Naive thymus-derived CD8-positive, alpha-beta T cell (primary cell): Measurements from ENCODE around the gene SEMA5B. TPM values are rescaled to one million over a fixed set of nuclear protein-coding genes. Genes with fewer than 3 reads are reported as not detected.

ENCODE experiments used
- ATAC-seq, 2 donors: fragments of 150-1000 bp; cut with Tn5 transposase in 1 of 2; sonication (Bioruptor Pico), chemical (Tn5 transposase) in 1 of 2; 1 replicate in 1 of 2; 2 replicates in 1 of 2; pipeline ENCODE4 v1.10.0; 2021; ENCODE audit warnings: mild to moderate bottlenecking in 2 of 2, moderate library complexity in 2 of 2
- POLR2A ChIA-PET: fragments of 350-600 bp; sonication (Branson Sonifier 250); formaldehyde crosslinking; loops from one replicate; lab custom pipeline; 2021; ENCODE audit warnings: antibody characterized with exemption; lab: Charles Lee
- DNase-seq, 10 donors: peaks; one replicate each; pipeline versions ENCODE4 v3.0.0 to v3.0.0-alpha.2; 2020 to 2022
- H3K27ac Mint-ChIP-seq, 10 donors: one replicate each; pipeline ENCODE4 v1.8.0; 2020 to 2022; ENCODE audit warnings: mild to moderate bottlenecking in 10 of 10, mixed read lengths in 10 of 10, moderate library complexity in 4 of 10, inconsistent platforms in 1 of 10
- H3K27me3 Mint-ChIP-seq, 5 donors: one replicate each; pipeline ENCODE4 v1.8.0; 2021 to 2022; ENCODE audit warnings: mixed read lengths in 5 of 5
- H3K36me3 Mint-ChIP-seq, 3 donors: one replicate each; pipeline ENCODE4 v1.8.0; 2020 to 2022; ENCODE audit warnings: mixed read lengths in 3 of 3, mild to moderate bottlenecking in 2 of 3, inconsistent platforms in 1 of 3
- H3K4me1 Mint-ChIP-seq, 4 donors: one replicate each; pipeline ENCODE4 v1.8.0; 2021 to 2022; ENCODE audit warnings: mixed read lengths in 4 of 4
- H3K4me3 Mint-ChIP-seq, 10 donors: one replicate each; pipeline ENCODE4 v1.8.0; 2020 to 2022; ENCODE audit warnings: mild to moderate bottlenecking in 10 of 10, mixed read lengths in 10 of 10, moderate library complexity in 6 of 10, inconsistent platforms in 1 of 10
- H3K9me3 Mint-ChIP-seq, 9 donors: one replicate each; pipeline ENCODE4 v1.8.0; 2020 to 2022; ENCODE audit warnings: mixed read lengths in 9 of 9, mild to moderate bottlenecking in 3 of 9, inconsistent platforms in 1 of 9, moderate library complexity in 1 of 9
- polyA plus RNA-seq, 3 donors: library from polyadenylated mRNA; unstranded; fragments of 300-500 nt; fragmentation: Illumina TruSeq; gene quantifications; one replicate each; pipeline ENCODE4 v1.2.3, GENCODE V29; 2021
- total RNA-seq, 8 experiments: library from RNA in 2 of 8; stranded (reverse) in 2 of 8; gene quantifications; one replicate each; pipeline ENCODE4 v1.2.3 and lab custom pipeline; 2021 to 2026

The SEMA5B gene
- total and polyA plus RNA-seq, 5 experiments from 2014 or later, result 0.16 to 0.47 TPM; not detected in 3

DNA sequence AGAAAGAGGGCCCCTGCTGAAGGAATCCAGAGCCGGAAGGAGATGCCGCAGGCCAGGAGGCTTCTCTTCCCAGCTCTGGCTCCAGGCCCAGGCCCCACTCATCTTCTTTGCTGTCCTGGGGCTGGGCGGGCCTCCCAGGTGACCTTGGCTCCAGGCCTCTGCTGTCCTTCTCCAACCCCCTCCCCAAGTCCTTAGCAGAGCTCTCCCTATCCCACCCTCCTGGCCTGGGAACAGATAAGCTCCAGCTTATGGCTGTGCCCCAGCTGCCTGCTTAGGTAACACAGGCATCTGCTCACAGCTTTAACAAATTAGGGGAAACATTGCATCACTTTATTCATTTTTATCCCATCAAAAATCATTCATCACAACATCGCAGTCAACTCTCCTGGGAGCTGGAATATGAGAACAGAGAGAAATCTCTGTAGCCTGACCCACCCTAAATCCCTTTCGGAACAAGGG lies 86.9 kb downstream of the SEMA5B start:
- POLR2A ChIA-PET, result no interaction called here

DNA sequence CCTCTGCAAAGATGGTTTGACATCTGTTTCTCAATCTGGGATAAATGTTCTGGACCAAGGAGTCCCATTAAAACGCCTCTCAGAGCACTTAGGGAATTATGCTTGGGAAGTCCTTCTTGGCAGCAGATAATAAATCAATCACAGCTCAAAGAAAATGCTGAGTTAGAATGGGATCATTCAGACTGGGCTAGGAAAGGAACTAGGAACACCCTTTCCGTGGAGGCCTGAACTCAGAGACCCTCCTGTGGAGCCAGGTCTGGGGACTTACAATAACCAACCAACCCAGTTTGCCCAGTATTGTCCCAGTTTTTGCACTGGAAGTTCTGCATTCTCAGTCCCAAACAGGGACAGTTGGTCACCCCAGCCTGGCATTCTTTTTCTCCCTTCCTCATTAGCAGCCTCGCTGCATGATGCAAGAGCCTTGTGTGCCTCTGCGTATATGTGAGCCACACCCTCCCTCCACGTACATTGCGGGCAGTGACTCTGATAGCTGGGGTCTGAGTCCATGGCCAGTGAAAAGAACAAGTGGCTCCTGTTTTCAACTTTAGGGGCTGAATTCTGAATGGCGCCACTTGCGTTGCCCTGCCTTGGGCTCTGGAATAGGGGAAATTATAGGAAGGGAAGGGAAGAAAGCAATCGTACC lies 88.7 kb downstream of the SEMA5B start:
- Mint-ChIP-seq H3K36me3 (no peaks in the 10 kb centered on the region), H3K27me3 (peaks cover 1 to 12% (median 5%) of the 10 kb centered on the region in 5 donors), H3K9me3 (no peaks in the 10 kb centered on the region), H3K4me1 (peaks cover 5 to 22% (median 15%) of the 10 kb centered on the region in 4 donors), H3K4me3 (no peak overlapping the region), H3K27ac (no peak overlapping the region)
- POLR2A ChIA-PET, result no interaction called here
- DNase-seq (no peak), ATAC-seq (no peak)

More for the DNA sequence above, 86.9 kb downstream of the SEMA5B start:
- no peak overlapping the region for H3K27ac Mint-ChIP-seq
- peak overlapping the region in 1 of 10 donors; percentile 20 for H3K4me3 Mint-ChIP-seq
- H3K27me3 Mint-ChIP-seq, result peaks cover 1 to 12% (median 6%) of the 10 kb centered on the region in 5 donors
- no peak for DNase-seq
- no peaks in the 10 kb centered on the region for H3K9me3 Mint-ChIP-seq
- H3K4me1 Mint-ChIP-seq, result peaks cover 6 to 25% (median 15%) of the 10 kb centered on the region in 4 donors
- no peak for ATAC-seq
- H3K36me3 Mint-ChIP-seq, result no peaks in the 10 kb centered on the region

DNA sequence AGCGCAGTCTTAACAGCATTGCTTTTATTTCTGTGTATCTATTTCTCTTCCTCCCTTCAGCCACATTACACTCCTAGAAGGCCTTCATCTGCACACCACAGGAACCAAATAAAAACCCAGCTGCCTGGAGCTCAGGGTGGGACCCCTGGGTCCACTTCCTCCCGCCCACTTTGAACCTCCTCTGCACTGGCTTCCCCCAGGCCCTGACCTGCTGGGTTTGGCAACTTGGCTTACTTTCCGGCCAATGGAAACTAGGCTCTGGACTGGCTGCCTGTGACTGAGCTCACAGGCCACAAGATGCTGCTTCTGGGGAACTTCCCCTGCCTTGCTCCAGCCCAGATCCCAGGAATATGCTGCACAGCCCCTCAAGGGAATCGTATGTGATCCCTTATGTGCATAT lies 89.8 kb downstream of the SEMA5B start:
- POLR2A ChIA-PET, result no interaction called here
- H3K9me3 Mint-ChIP-seq, result no peaks in the 10 kb centered on the region
- DNase-seq (no peak), ATAC-seq (no peak)
- H3K27ac Mint-ChIP-seq, result peak overlapping the region in 1 of 10 donors; percentile 15
- H3K36me3 Mint-ChIP-seq, result no peaks in the 10 kb centered on the region
- H3K4me3 Mint-ChIP-seq, result no peak overlapping the region
- peaks cover 0 to 12% (median 4%) of the 10 kb centered on the region in 5 donors for H3K27me3 Mint-ChIP-seq
- H3K4me1 Mint-ChIP-seq, result peaks cover 7 to 19% (median 15%) of the 10 kb centered on the region in 4 donors

DNA sequence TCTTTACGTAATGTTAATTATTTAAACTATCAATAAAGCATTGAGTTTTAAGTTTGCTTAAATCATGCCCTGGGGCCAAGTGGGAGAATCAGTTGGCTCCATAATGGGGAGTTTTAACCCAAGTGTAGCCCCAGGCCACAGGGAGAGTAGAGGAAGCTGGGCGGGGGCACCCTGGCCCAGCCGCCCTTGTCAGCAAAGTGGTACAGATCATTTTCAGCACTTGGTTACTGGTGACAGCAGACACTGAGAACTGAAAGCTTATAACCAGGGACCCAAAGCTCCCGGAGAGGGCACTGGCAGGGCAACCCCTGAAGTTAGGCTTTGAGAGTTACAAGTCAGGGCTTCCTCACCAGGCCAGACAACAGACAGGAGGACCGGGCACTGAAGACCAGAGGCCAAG lies 90.6 kb downstream of the SEMA5B start:
- POLR2A ChIA-PET, result no interaction called here
- Mint-ChIP-seq H3K9me3 (no peaks in the 10 kb centered on the region), H3K36me3 (no peaks in the 10 kb centered on the region), H3K4me3 (no peak overlapping the region), H3K4me1 (peaks cover 7 to 18% (median 15%) of the 10 kb centered on the region in 4 donors), H3K27ac (no peak overlapping the region), H3K27me3 (peaks cover 0 to 12% (median 4%) of the 10 kb centered on the region in 5 donors)
- no peak for DNase-seq
- ATAC-seq, result no peak

DNA sequence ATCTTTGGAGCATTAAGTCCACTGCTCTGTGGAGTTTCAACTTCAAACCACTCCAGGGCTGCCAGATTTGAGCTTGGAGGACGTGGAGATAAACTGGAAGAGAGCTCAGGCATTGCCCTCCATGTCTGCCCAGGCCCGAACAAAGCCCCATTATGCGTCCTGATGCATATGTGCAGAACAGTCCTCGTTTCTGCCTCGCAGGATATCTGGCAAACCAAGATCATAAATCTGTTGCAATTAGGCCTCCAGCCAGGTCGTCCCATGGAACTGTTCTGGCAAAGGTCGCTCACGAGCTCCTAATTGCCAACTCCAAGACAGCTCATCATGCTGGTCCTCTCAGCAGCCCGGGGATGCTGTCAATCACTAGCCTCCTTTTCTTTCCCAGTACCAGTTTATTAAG lies 91.2 kb downstream of the SEMA5B start:
- Mint-ChIP-seq H3K4me1 (peaks cover 7 to 15% (median 12%) of the 10 kb centered on the region in 4 donors), H3K4me3 (no peak overlapping the region), H3K36me3 (no peaks in the 10 kb centered on the region), H3K9me3 (no peaks in the 10 kb centered on the region), H3K27ac (no peak overlapping the region), H3K27me3 (peaks cover 0 to 12% (median 4%) of the 10 kb centered on the region in 5 donors)
- DNase-seq, result no peak
- ATAC-seq, result no peak
- POLR2A ChIA-PET, result no interaction called here

DNA sequence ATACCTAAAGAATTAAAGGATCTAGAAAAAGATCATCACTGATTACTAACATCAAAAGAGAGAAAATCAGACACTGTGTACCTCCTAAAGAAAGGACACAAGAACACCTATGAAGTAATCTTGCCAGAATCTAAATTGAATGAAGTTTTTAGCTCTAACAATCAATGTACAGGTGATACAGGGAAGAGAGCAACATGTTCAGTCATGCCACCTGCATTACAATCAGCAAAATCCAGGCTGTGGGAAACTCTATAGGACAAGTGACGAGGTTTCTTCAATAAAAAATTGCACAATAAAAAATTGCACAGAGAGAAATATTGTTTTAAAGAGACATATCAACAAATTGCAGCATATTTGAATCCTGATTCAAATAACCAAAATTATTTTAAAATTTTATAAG lies 93.3 kb downstream of the SEMA5B start:
- DNase-seq, result no peak
- Mint-ChIP-seq H3K27me3 (peaks cover 0 to 12% (median 4%) of the 10 kb centered on the region in 5 donors), H3K27ac (no peak overlapping the region), H3K4me3 (no peak overlapping the region), H3K4me1 (peaks cover 0 to 7% (median 4%) of the 10 kb centered on the region in 4 donors), H3K9me3 (no peaks in the 10 kb centered on the region), H3K36me3 (no peaks in the 10 kb centered on the region)
- POLR2A ChIA-PET, result no interaction called here
- ATAC-seq, result no peak

DNA sequence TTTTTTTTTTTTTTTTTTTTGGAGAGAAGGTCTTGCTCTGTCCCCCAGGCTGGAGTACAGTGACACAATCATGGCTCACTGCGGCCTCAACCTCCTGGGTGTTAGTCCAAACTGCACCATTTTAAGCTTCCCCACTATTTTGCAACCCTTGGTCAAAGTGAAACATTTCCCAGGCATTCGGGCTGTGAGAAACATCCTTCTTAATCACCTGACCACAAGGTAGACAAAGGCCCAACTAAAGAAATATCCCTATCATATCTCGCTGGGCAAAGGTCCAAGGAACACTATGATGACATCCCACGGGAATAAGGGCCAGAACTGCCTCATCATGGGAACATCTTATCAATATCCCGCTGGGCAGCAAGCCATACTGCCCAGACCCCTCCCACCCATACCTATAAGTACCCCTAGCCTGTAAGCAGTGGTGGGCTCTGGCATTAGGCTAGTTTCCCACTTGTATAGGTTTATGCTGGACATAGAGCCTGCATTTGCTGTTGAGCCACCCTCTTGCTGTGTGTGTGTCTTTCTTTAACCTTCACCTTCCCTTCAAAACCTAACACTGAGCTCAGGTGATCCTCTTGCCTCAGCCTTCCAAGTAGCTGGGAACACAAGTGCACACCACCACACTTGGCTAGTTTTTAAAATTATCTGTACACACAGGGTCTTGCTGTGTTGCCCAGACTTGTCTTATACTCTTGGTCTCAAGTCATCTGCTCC lies 95.2 kb downstream of the SEMA5B start:
- Mint-ChIP-seq H3K36me3 (no peaks in the 10 kb centered on the region), H3K4me1 (peaks cover 0 to 2% (median under 1%) of the 10 kb centered on the region in 4 donors), H3K27ac (no peak overlapping the region), H3K4me3 (no peak overlapping the region), H3K27me3 (peaks cover 0 to 12% (median 3%) of the 10 kb centered on the region in 5 donors), H3K9me3 (no peaks in the 10 kb centered on the region)
- DNase-seq (no peak), ATAC-seq (no peak)
- POLR2A ChIA-PET, result no interaction called here

DNA sequence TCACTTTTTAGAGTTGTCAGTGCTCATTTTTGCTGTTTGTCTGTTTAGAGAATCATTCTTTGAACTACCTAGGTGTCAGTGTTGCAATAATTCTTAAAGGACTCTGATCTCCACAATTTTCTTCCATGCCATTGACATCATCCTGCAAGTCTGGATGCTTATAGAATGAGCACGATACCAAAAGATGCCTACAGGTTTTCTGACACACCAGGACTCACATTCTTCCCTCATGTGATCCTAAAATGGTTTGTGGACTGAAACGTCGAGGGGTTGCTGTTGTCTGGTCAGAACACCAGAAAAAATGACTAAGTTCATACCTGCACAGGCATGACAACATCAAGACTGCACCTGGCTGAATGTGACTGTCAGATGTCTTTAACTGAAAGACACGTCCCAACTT lies 95.9 kb downstream of the SEMA5B start:
- no peaks in the 10 kb centered on the region for H3K36me3 Mint-ChIP-seq
- peaks cover 0 to 10% (median 3%) of the 10 kb centered on the region in 5 donors for H3K27me3 Mint-ChIP-seq

DNA sequence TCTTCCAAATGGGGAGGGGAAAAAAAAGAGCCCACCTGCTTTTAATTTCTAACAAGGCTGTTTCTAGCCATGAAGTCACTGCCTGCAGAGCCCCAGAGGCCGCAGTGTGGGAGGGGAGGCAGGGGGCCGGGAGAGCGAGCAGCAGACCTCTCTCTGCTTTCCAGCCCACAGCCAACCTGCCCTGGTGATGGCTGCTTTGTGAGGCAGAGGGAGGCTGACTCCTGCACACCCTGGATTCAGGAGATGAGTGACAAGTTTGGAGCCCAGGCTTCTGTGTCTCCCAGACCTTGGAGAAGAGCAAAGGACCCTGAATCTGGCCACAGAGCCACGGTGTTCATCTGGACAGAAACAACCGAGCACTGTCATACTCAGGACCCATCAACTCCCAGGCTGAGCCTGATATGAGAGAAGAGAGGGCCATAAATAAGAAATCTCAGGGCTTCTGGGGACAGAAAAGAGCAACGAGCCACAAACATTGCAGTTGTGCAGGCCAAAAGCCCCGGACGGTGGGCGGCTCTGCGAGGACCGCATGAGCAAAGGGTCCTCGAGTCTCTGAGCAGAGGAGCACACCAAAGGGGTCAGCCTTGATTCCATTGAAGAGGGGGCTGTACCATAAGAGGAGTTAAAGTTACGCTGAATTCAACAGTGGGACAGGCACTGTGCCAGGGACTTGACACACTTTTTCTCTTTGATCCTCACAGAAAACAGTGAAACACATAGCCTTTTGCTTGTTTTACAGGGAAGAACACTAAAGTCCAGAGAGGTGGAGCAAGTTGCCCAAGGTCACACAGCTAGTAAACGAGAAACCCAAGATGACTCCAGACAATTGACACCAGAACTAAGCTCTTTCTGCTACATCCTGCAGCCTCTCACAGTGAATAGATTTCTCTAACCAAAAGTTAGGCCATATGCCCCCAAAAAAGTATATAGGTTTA lies 97.2 kb downstream of the SEMA5B start:
- ATAC-seq (no peak), DNase-seq (no peak)
- Mint-ChIP-seq H3K4me3 (no peak overlapping the region), H3K27me3 (peaks cover 0 to 5% (median 2%) of the 10 kb centered on the region in 5 donors), H3K9me3 (no peaks in the 10 kb centered on the region), H3K4me1 (peaks cover 0 to 2% (median 0%) of the 10 kb centered on the region in 4 donors), H3K36me3 (no peaks in the 10 kb centered on the region), H3K27ac (no peak overlapping the region)
- POLR2A ChIA-PET, result no interaction called here

More for the DNA sequence above, 95.9 kb downstream of the SEMA5B start:
- peaks cover 0 to 2% (median 0%) of the 10 kb centered on the region in 4 donors for H3K4me1 Mint-ChIP-seq
- H3K9me3 Mint-ChIP-seq, result no peaks in the 10 kb centered on the region
- H3K27ac Mint-ChIP-seq, result no peak overlapping the region
- ATAC-seq (no peak), DNase-seq (no peak)
- no peak overlapping the region for H3K4me3 Mint-ChIP-seq
- POLR2A ChIA-PET, result no interaction called here

DNA sequence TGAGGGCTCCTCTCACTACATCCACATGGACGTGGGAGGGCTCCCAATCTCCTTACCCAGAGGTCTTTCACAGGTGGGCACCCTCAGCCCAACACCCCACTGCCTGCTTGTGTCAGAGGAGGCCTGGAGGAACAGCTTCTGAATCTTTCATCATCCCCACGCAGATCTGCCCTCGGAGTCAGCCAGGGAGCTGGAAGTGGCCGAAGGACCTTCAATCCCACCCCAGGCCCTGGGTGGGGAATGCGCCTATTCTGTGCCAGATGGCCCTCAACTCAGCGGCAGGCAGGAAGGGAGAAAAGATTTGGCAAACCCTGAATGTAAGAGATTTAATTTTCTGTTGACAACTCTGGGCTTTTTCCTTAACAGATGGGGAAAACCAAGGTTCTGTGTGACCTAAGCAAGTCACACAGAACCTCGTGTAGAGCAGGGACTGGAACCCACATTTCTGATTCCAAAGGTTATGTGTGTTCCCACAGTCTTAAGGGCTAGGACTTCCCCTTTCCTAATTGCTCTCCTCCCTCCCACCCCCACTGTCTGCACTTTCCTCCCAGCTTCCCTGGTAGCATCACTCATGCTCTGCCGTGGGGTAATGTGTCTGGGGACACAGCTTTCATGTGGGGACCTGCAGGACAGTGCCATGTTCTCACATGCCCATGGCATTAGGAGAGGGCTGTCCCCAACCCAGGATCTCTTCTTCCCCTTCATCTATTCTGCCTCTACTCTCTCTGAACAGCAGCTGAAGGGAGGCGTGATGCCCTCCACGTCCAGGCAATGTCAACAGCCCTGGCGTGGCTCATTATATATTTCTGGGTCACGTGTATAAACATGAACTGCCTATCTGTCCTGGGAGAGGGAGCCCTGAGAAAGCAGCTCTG lies 98.1 kb downstream of the SEMA5B start:
- Mint-ChIP-seq H3K27ac (peak overlapping the region in 1 of 10 donors; percentile 21), H3K4me1 (peaks cover 0 to 2% (median 0%) of the 10 kb centered on the region in 4 donors), H3K36me3 (no peaks in the 10 kb centered on the region), H3K4me3 (no peak overlapping the region), H3K27me3 (peaks cover 0 to 5% (median 2%) of the 10 kb centered on the region in 5 donors), H3K9me3 (no peaks in the 10 kb centered on the region)
- ATAC-seq (no peak), DNase-seq (no peak)
- POLR2A ChIA-PET, result no interaction called here

DNA sequence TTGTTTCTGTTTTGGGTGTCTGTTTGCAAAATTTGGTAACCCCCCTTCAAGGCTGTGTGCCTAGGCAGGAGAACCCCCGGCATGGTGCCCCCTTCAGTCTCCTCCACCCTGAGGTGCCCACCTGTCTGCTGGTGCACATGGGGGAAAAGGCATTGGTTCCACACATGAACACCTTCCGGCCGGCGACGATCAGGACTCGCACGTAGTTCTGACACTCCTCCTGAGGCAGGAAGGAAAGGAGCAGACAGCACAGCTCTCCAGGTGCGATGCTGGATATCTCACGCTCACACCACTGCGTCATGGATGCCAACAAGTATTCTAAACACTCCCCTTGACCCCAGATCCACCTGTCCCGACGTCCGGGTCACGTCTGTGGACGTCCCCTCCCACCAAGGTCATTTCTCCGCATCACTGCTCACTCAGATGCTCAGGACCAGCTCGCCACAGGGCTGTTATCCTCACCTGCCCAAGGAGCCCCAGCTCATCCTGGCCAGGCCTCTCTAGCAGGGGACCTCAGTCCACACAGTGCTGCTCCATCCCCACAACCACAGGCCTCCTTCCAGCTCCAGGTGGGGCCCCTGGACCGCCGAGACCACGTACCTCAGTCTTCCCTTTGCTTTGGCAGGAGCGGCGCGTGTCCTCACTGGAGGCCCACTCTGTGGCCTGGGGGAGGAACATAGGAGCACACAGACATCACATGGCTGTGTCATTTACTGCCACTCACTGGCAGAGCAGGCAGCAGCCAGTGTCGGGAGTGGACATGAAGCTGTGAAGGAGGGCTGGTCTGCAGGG lies 99.0 kb downstream of the SEMA5B start:
- ATAC-seq, result no peak
- Mint-ChIP-seq H3K4me1 (peaks cover 0 to 2% (median 0%) of the 10 kb centered on the region in 4 donors), H3K27me3 (peaks cover 0 to 5% (median 0%) of the 10 kb centered on the region in 5 donors), H3K27ac (peak overlapping the region in 1 of 10 donors; percentile 41), H3K36me3 (no peaks in the 10 kb centered on the region), H3K4me3 (no peak overlapping the region), H3K9me3 (no peaks in the 10 kb centered on the region)
- POLR2A ChIA-PET, result no interaction called here
- no peak for DNase-seq
